ENCODE results near the gene SHROOM4. TPM values are rescaled to one million over a fixed set of nuclear protein-coding genes. Genes with fewer than 3 reads are reported as not detected.

Gene SHROOM4
- total RNA-seq, 1 donor: 2.4 TPM

GRCh38 chrX:50629774-50630173, 184.2 kb downstream of the SHROOM4 start:
- no peak for DNase-seq (ENCODE audit: low read depth in 2 of 3, low spot score in 2 of 3)

GRCh38 chrX:50627696-50628095, 186.3 kb downstream of the SHROOM4 start:
- no peak for DNase-seq (ENCODE audit: low read depth in 2 of 3, low spot score in 2 of 3)

GRCh38 chrX:50626432-50626831, 187.6 kb downstream of the SHROOM4 start:
- DNase-seq (ENCODE audit: low read depth in 2 of 3, low spot score in 2 of 3): no peak

- DNase-seq (ENCODE audit: low read depth in 2 of 3, low spot score in 2 of 3): no peak
Measured at GRCh38 chrX:50622751-50623150, 191.2 kb downstream of the SHROOM4 start.

- no peak for DNase-seq (ENCODE audit: low read depth in 2 of 3, low spot score in 2 of 3)
Measured at GRCh38 chrX:50618788-50619558, 195.0 kb downstream of the SHROOM4 start.

GRCh38 chrX:50617183-50617582, 196.8 kb downstream of the SHROOM4 start:
- no peak for DNase-seq (ENCODE audit: low read depth in 2 of 3, low spot score in 2 of 3)

GRCh38 chrX:50615570-50616158, 198.3 kb downstream of the SHROOM4 start:
- no peak for DNase-seq (ENCODE audit: low read depth in 2 of 3, low spot score in 2 of 3)

- no peak for DNase-seq (ENCODE audit: low read depth in 2 of 3, low spot score in 2 of 3)
Measured at GRCh38 chrX:50614460-50614859, 199.5 kb downstream of the SHROOM4 start.

GRCh38 chrX:50613846-50614245, 200.1 kb downstream of the SHROOM4 start:
- DNase-seq (ENCODE audit: low read depth in 2 of 3, low spot score in 2 of 3): no peak

- peak in 1 of 3 donors; percentile 0 for DNase-seq (ENCODE audit: low read depth in 2 of 3, low spot score in 2 of 3)
Measured at GRCh38 chrX:50609796-50610195, 204.2 kb downstream of the SHROOM4 start.

GRCh38 chrX:50606300-50606950, 207.6 kb downstream of the SHROOM4 start:
- no peak for DNase-seq (ENCODE audit: low read depth in 2 of 3, low spot score in 2 of 3)

- DNase-seq (ENCODE audit: low read depth in 2 of 3, low spot score in 2 of 3): no peak
Measured at GRCh38 chrX:50596056-50596455, 217.9 kb downstream of the SHROOM4 start.

- no peak for DNase-seq (ENCODE audit: low read depth in 2 of 3, low spot score in 2 of 3)
Measured at GRCh38 chrX:50594788-50595187, 219.2 kb downstream of the SHROOM4 start.

- no peak for DNase-seq (ENCODE audit: low read depth in 2 of 3, low spot score in 2 of 3)
Measured at GRCh38 chrX:50586980-50587379, 227.0 kb downstream of the SHROOM4 start.

GRCh38 chrX:50586407-50586806, 227.6 kb downstream of the SHROOM4 start:
- no peak for DNase-seq (ENCODE audit: low read depth in 2 of 3, low spot score in 2 of 3)

- DNase-seq (ENCODE audit: low read depth in 2 of 3, low spot score in 2 of 3): no peak
Measured at GRCh38 chrX:50581405-50581804, 232.6 kb downstream of the SHROOM4 start.

GRCh38 chrX:50579955-50580354, 234.0 kb downstream of the SHROOM4 start:
- DNase-seq (ENCODE audit: low read depth in 2 of 3, low spot score in 2 of 3): peak; percentile 4 to 67 (median 22)

- no peak for DNase-seq (ENCODE audit: low read depth in 2 of 3, low spot score in 2 of 3)
Measured at GRCh38 chrX:50577326-50577725, 236.7 kb downstream of the SHROOM4 start.

GRCh38 chrX:50567636-50568035, 246.4 kb downstream of the SHROOM4 start:
- DNase-seq (ENCODE audit: low read depth in 2 of 3, low spot score in 2 of 3): no peak

GRCh38 chrX:50565718-50566117, 248.3 kb downstream of the SHROOM4 start:
- no peak for DNase-seq (ENCODE audit: low read depth in 2 of 3, low spot score in 2 of 3)
